GM21515 (cell line): ENCODE data around the gene ESR1.
"Not testable (repeated sequence)": the region's sequence is repeated elsewhere in the genome, so short reads cannot be mapped to it uniquely, and the experiment has no call there.

ENCODE experiments used
- ATAC-seq: cut with Tn5 transposase; IDR thresholded peaks from one replicate; pipeline ENCODE4 v1.9.1; 2021; ENCODE audit not compliant: unreplicated experiment

The ESR1 gene

DNA sequence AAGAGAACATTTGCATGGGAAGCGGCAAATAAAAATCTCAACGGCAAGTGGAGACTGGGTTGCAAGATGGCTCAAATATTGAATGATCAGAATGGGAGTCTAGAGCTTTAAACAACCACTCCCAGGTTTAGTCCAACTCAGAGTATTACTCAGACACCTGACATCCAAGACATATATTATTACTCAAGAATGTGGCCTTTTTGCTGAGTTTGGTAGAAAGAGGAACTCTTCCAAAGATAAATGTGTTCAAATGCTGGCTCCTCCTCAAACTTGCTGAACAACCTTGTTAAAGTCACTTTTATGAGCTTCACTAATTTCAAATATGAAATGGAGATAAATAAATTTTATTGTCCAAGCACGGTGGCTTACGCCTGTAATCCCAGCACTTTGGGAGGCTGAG lies 77.8 kb downstream of the ESR1 start:
- no peak for ATAC-seq

DNA sequence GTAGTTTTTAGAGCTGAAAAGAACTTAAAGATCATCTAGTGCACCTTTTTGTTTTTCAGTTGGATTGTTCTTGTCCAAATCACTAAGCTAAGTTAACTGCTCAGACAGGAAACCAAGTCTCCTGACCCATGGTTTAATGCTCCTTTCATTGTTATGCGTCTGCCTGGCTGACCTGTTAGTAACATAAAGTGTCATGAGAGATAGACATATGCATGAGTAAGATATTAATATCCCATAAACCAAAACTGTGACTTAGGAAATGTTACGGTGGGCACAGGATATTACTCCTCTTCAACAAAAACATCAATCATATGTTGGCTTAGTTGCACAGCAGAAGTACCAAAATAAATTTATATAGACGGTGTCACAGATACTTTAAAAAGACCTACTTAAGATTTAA lies 84.0 kb downstream of the ESR1 start:
- ATAC-seq = no peak

DNA sequence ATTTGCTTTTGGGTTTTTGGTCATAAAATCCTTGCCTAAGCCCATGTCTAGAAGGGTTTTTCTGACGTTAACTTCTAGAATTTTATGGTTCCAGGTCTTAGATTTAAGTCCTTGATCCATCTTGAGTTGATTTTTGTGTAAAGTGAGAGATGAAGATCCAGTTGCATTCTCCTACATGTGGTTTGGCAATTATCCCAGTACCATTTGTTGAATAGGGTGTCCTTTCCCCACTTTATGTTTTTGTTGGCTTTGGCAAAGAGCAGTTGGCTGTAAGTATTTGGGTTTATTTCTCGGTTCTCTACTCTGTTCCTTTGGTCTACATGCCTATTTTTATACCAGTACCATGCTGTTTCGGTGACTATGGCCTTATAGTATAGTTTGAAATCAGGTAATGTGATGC lies 86.9 kb downstream of the ESR1 start:
- ATAC-seq = not testable (repeated sequence)

- ATAC-seq = not testable (repeated sequence)
These were observed 91.7 kb downstream of the ESR1 start for GRCh38 chr6:151899221-151899620.

GRCh38 chr6:151899796-151900195 lies 92.3 kb downstream of the ESR1 start:
- ATAC-seq = not testable (repeated sequence)

DNA sequence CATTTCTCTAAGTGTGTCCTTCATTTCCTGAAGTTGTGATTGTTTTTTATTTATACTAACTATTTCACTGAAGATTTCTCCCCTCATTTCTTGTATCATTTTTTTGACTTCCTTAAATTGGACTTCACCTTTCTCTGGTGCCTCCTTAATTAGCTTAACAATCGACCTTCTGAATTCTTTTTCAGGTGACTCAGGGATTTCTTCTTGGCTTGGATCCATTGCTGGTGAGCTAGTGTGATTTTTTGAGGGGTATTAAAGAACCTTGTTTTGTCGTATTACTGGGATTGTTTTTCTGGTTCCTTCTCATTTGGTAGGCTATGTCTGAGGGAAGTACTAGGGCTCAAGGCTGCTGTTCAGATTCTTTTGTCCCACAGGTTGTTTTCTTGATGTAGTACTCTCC lies 92.8 kb downstream of the ESR1 start:
- no peak for ATAC-seq

- ATAC-seq = no peak
These were observed 93.5 kb downstream of the ESR1 start for GRCh38 chr6:151901009-151901411.

DNA sequence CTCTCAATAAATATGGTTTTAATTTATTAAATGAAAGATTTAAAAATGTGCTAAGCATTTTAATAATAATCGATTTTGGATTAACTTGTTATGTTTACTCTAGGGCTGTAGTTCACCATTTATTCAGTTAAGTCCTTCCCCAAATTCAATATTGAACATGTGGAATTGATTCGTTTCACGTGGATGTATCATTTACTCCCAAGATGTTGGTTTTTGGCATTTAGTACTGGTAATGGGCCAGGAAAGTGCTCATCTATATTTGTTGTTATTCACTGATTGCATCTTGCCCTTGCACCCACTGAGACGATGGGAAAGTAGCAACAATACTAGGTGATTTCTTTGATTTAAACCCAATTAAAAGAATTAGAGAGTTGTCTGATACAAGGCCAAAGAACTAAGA lies 97.1 kb downstream of the ESR1 start:
- ATAC-seq = no peak

DNA sequence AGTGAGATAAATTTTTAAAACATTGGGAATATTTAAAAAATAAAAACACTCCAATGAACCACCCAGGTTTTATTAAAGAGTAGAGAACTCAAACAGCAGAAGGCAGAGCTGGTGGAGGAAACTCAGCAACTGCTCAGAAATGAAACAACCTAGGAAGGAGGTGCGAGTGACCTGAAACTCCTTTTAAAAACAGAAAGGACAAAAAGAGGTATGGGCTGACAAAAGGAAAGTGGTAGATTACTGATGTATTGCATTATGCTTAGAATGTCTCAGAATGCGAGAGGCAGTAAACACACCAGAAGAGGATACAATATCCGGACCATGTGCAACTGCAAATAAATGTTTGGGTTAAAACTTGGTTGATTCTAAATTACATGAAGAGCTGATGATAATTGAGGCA lies 97.6 kb downstream of the ESR1 start:
- no peak for ATAC-seq

GRCh38 chr6:151905854-151906253 lies 98.4 kb downstream of the ESR1 start:
- no peak for ATAC-seq

- ATAC-seq = no peak
These were observed 103.9 kb downstream of the ESR1 start for GRCh38 chr6:151911401-151911800.

- ATAC-seq = no peak
These were observed 107.0 kb downstream of the ESR1 start for GRCh38 chr6:151914484-151914883.

DNA sequence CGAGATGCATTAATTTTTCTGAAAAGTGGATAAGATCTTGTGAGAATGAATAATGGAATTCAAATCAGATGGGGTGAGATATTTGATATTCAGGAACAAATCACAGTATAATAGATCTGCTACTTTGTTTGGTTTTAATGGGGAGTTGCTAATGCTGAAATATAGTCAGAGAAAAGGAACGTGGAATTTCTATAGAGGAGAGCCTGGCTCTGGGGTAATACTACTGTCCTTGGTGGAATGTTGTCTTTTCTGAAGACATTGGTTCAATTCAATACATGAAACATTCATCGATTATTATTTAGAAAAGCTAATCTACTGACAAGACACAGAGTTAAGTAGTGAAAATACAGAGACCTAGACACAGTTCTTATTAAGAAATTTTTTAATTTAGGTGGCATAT lies 108.6 kb downstream of the ESR1 start:
- ATAC-seq = no peak

- ATAC-seq = no peak
These were observed 109.2 kb downstream of the ESR1 start for GRCh38 chr6:151916680-151917164.

DNA sequence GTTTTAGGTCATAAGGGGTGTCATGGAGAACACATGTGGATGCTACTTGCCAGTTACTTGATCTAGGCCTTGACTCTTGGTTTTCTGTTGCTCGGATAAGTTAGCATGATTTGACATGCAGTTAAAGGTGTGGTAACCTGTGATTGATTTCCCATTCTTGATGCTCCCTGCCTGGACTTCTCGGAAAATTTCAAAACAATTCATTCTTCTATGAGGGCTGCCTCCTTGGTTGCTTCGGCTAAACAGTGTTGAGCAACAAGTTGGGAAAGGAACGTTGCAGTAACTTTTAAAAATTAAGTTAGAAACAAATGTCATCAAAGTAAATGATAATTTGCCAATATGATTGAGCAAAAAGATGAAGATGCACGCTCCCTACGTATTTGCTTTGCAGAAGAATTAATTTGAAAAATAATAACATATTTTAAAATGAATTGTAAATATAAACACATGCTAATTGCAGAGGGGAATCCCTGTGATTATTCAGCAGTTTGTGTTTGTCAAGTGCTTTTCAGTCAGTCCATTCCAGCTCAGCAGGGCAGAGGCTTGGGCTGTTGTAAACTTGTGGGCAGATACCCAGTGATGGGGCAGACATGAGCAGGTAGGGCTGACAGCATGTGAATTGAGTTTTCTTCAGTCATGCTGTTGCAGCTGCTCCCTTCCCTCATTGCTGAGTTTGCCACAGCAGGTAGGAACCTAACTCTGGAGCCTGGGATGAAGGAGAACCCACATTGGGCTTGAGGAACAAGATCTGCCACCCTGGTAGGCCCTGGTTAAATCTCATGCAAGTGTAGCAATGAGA lies 110.2 kb downstream of the ESR1 start:
- ATAC-seq = no peak

- ATAC-seq = no peak
These were observed 132.8 kb downstream of the ESR1 start for GRCh38 chr6:151940307-151940706.

- ATAC-seq = no peak
These were observed 140.7 kb downstream of the ESR1 start for GRCh38 chr6:151948002-151948743.

DNA sequence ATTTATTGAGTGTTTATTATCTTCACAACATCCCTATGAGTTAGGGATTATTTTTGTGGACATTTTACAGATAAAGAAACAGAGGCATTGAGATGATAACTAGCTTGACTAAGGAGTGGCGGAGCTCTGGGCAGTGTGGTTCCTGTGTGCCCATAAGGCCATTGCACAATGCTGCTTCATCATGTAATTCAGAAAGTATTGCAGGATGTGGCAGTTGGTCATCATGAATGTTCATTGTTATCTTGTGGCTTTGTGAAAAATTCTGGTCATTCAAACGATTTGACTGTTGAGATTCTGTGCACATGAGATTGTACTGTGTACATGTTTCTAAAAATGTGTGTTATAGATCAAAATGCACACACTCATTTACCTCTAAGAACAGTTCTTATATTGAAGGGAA lies 150.8 kb downstream of the ESR1 start:
- no peak for ATAC-seq

DNA sequence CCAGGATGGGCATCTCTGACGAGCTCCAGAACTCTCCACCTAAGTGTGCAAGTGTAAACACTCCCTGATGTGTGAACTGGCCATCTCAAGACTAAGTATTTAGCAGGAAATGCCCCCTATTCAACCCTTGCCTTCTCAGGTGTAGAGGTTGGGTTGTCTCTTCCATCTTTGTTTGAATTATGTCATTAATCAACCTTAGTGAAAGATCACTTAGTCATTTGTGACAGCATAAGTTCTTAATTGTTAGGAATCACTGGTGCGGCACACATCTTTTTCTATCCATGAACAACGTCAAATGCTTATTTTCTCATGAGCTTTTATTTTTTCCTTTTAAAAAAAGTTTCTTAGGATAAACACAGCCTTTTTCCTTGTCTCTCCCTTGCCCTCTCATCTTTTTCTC lies 151.6 kb downstream of the ESR1 start:
- no peak for ATAC-seq

GRCh38 chr6:151961809-151962208 lies 154.3 kb downstream of the ESR1 start:
- no peak for ATAC-seq

- no peak for ATAC-seq
These were observed 154.9 kb downstream of the ESR1 start for GRCh38 chr6:151962246-151962846.

DNA sequence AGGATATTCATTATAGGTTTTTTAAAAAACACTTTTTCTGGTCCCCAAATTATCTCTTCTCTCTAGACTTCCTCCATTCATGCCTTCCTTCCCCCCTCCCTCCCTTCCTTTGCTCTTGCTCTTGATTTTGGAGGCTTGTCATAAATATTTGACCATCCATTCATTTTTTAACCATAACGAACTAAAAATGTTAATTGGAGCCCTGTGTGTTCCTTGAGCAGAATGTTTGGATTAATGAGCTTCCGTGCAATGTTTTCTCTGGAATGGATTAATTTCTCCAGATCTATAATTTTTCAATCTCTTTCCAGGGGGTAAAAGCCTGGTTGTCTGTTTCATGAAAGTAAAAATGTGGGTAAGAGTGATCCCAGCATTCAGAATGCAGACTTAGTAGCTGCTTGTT lies 155.5 kb downstream of the ESR1 start:
- no peak for ATAC-seq
